OCI-LY3 (cell line): Measurements from ENCODE around the gene CCDC138.

ENCODE experiments used
- CTCF ChIP-seq: fragments of 200-600, 300-600 bp; sonication (generic); IDR thresholded peaks from 2 replicates; pipeline ENCODE4 v1.5.1; 2014; ENCODE audit warnings: antibody characterized with exemption, low read length, low read depth
- EZH2phosphoT487 ChIP-seq: fragments of 200-600 bp; shearing (Covaris generic); IDR thresholded peaks from 2 replicates; pipeline ENCODE4 v1.6.1; 2018; ENCODE audit warnings: antibody characterized with exemption, mixed run types, low read depth

GRCh38 chr2:108847000-108847399 lies 60.4 kb downstream of the CCDC138 start:
- no peak for TF ChIP-seq CTCF
- no peak for TF ChIP-seq EZH2phosphoT487
